ENCODE data around the gene TANC1. TPM values are rescaled to one million over a fixed set of nuclear protein-coding genes. Genes with fewer than 3 reads are reported as not detected.

TANC1 gene
- polyA plus RNA-seq, 2 of the 4 experiments (the other 2 are of a cell fraction): 9.2 to 21.2 TPM

- CTCF ChIA-PET: interaction anchor here (1.5 to 14.1 kb wide), 3 partner anchors 7 to 226 kb away, joined by 3 to 150 read pairs (median 30); no protein-coding TSS in a partner anchor
- Histone ChIP-seq H3K9me3 (no peaks in the 10 kb centered on the region), H3K27ac (peak overlapping the region in 1 of 2 experiments; percentile 87; a peak in 2 of 6 replicates), H3K4me2 (no peak overlapping the region), H3K4me1 (peaks cover 29% of the 10 kb centered on the region), H3K4me3 (no peak overlapping the region)
- no peak for ATAC-seq
- TF ChIP-seq EHMT2 (IDR thresholded peaks at IDR 0.05; ENCODE audit: low read depth): no peak
- no peak for TF ChIP-seq PBX3 (IDR thresholded peaks at IDR 0.05)
- TF ChIP-seq ZC3H11A (IDR thresholded peaks at IDR 0.05): no peak
- TF ChIP-seq RARB (CRISPR knock-in tag; IDR thresholded peaks at IDR 0.05): no peak
- TF ChIP-seq NFE2L2 (conservative IDR thresholded peaks at IDR 0.05; ENCODE audit: low read length): no peak
- no peak for TF ChIP-seq MYC (IDR thresholded peaks at IDR 0.05; ENCODE audit: borderline replicate concordance, low read length)
- TF ChIP-seq MAX (IDR thresholded peaks at IDR 0.05): no peak
- no peak for TF ChIP-seq NR3C1 (IDR thresholded peaks at IDR 0.05)
- no peak for TF ChIP-seq NPAS2 (CRISPR knock-in tag; IDR thresholded peaks at IDR 0.05; ENCODE audit: borderline replicate concordance)
- TF ChIP-seq CEBPB (IDR thresholded peaks at IDR 0.05): no peak
- TF ChIP-seq HOXB5 (CRISPR knock-in tag; IDR thresholded peaks at IDR 0.05): no peak
- TF ChIP-seq TP53 (CRISPR knock-in tag; IDR thresholded peaks at IDR 0.05): no peak
- no peak for TF ChIP-seq FOSB (CRISPR knock-in tag; IDR thresholded peaks at IDR 0.05)
- TF ChIP-seq USF2 (IDR thresholded peaks at IDR 0.05): no peak
- TF ChIP-seq CBX8 (IDR thresholded peaks at IDR 0.05): no peak
- DNase-seq (ENCODE audit: low read depth in 1 of 2, low spot score in 1 of 2): no peak
- POLR2A ChIA-PET: no interaction called here
- FAIRE-seq: no peak
- WGBS (ENCODE audit: missing lambda C conversion rate): 89% methylated on average over 2 of the region's 2 CpGs
Measured at GRCh38 chr2:159126432-159127022, 158.1 kb downstream of the TANC1 start.

GRCh38 chr2:159128191-159128590 is 159.8 kb downstream of the TANC1 start:
- TF ChIP-seq CHD2 (IDR thresholded peaks at IDR 0.05; ENCODE audit: low read length, partially characterized antibody) (no peak), KDM1A (IDR thresholded peaks at IDR 0.05; ENCODE audit: low read depth) (no peak), HOXA7 (CRISPR knock-in tag; IDR thresholded peaks at IDR 0.05) (no peak), MYC (IDR thresholded peaks at IDR 0.05; ENCODE audit: borderline replicate concordance, low read length) (no peak), MAX (IDR thresholded peaks at IDR 0.05) (no peak), RNF2 (IDR thresholded peaks at IDR 0.05; ENCODE audit: borderline replicate concordance, low read depth) (no peak), BCL3 (IDR thresholded peaks at IDR 0.05) (no peak), MAZ (IDR thresholded peaks at IDR 0.05; ENCODE audit: borderline replicate concordance, low read depth, low read length) (no peak), SMC3 (IDR thresholded peaks at IDR 0.05) (no peak), RAD21 (conservative IDR thresholded peaks at IDR 0.05 in 1 of 2, IDR thresholded peaks at IDR 0.05 in 1 of 2) (no peak), ZC3H11A (IDR thresholded peaks at IDR 0.05) (no peak), CHD4 (IDR thresholded peaks at IDR 0.05; ENCODE audit: borderline replicate concordance) (no peak), HOXB13 (CRISPR knock-in tag; IDR thresholded peaks at IDR 0.05; ENCODE audit: low read depth) (no peak), HEYL (CRISPR knock-in tag; IDR thresholded peaks at IDR 0.05) (no peak), JUNB (IDR thresholded peaks at IDR 0.05) (no peak)
- H3K27ac ChIP-seq: no peak overlapping the region
- no peaks in the 10 kb centered on the region for H3K9me3 ChIP-seq
- H3K4me2 ChIP-seq: no peak overlapping the region
- H3K4me3 ChIP-seq: no peak overlapping the region
- ChIA-PET POLR2A (no interaction called here), CTCF (interaction anchor here (1.1 to 5.9 kb wide), 2 partner anchors 9 to 11 kb away, joined by 3 to 30 read pairs; no protein-coding TSS in a partner anchor)
- WGBS (ENCODE audit: missing lambda C conversion rate): 40% methylated on average over 1 of the region's 1 CpG
- DNase-seq (ENCODE audit: low read depth in 1 of 2, low spot score in 1 of 2) (no peak), ATAC-seq (no peak), FAIRE-seq (no peak)
- peaks cover 36% of the 10 kb centered on the region for H3K4me1 ChIP-seq

All from A549 (cell line).